Naive thymus-derived CD4-positive, alpha-beta T cell (primary cell): ENCODE results near the gene SNX19. TPM values are rescaled to one million over a fixed set of nuclear protein-coding genes. Genes with fewer than 3 reads are reported as not detected.

Source experiments
- ATAC-seq: fragments of 150-1000 bp; cut with Tn5 transposase; 2 replicates; pipeline ENCODE4 v1.10.0; 2021; ENCODE audit warnings: mild to moderate bottlenecking, moderate library complexity
- CTCF ChIA-PET: fragments of 350-600 bp; sonication (Branson Sonifier 250); formaldehyde crosslinking; loops from one replicate; lab custom pipeline; 2021; ENCODE audit warnings: antibody characterized with exemption; lab: Charles Lee
- POLR2A ChIA-PET: fragments of 350-600 bp; sonication (Branson Sonifier 250); formaldehyde crosslinking; loops from one replicate; lab custom pipeline; 2021; ENCODE audit warnings: antibody characterized with exemption, inconsistent platforms; lab: Charles Lee
- DNase-seq, 9 donors: peaks; one replicate each; pipeline versions ENCODE4 v3.0.0 to v3.0.0-alpha.2; 2020 to 2022; ENCODE audit warnings: mixed read lengths in 1 of 9
- H3K27ac ChIP-seq: one replicate; pipeline ENCODE4 v1.7.0; 2013; ENCODE audit warnings: mild to moderate bottlenecking, low read depth, low read length, moderate library complexity
- H3K27me3 ChIP-seq, 2 donors: one replicate each; pipeline ENCODE4 v1.7.0; 2013; ENCODE audit warnings: low read length in 2 of 2, mild to moderate bottlenecking in 2 of 2, moderate library complexity in 2 of 2; ENCODE audit not compliant: control insufficient read depth in 2 of 2, insufficient read depth in 2 of 2
- H3K36me3 ChIP-seq, 3 experiments: 1 replicate in 2 of 3; 2 replicates in 1 of 3; pipeline ENCODE4 v1.7.0; 2013; ENCODE audit warnings: low read length in 3 of 3, mild to moderate bottlenecking in 3 of 3, moderate library complexity in 1 of 3; ENCODE audit not compliant: insufficient read depth in 3 of 3, control insufficient read depth in 2 of 3
- H3K4me1 ChIP-seq, 2 donors: one replicate each; pipeline ENCODE4 v1.7.0; 2013; ENCODE audit warnings: low read length in 2 of 2, mild to moderate bottlenecking in 2 of 2, moderate library complexity in 1 of 2; ENCODE audit not compliant: control insufficient read depth in 2 of 2, insufficient read depth in 2 of 2
- H3K4me3 ChIP-seq: 2 replicates; pipeline ENCODE4 v1.7.0; 2013; ENCODE audit warnings: mild to moderate bottlenecking, low read length
- H3K9me3 ChIP-seq, 3 experiments: 1 replicate in 2 of 3; 2 replicates in 1 of 3; pipeline ENCODE4 v1.7.0; 2013; ENCODE audit warnings: low read length in 3 of 3; ENCODE audit not compliant: control insufficient read depth in 2 of 3
- H3K27ac Mint-ChIP-seq, 9 donors: one replicate each; pipeline ENCODE4 v1.8.0; 2020 to 2022; ENCODE audit warnings: mixed read lengths in 9 of 9, mild to moderate bottlenecking in 8 of 9, moderate library complexity in 5 of 9, inconsistent platforms in 2 of 9
- H3K27me3 Mint-ChIP-seq, 5 donors: one replicate each; pipeline ENCODE4 v1.8.0; 2021 to 2022; ENCODE audit warnings: mixed read lengths in 5 of 5, mild to moderate bottlenecking in 1 of 5
- H3K36me3 Mint-ChIP-seq, 5 donors: one replicate each; pipeline ENCODE4 v1.8.0; 2020 to 2022; ENCODE audit warnings: mixed read lengths in 5 of 5, mild to moderate bottlenecking in 3 of 5, inconsistent platforms in 1 of 5
- H3K4me1 Mint-ChIP-seq, 7 donors: one replicate each; pipeline ENCODE4 v1.8.0; 2020 to 2022; ENCODE audit warnings: mixed read lengths in 7 of 7, mild to moderate bottlenecking in 3 of 7, inconsistent platforms in 1 of 7
- H3K4me3 Mint-ChIP-seq, 10 donors: one replicate each; pipeline ENCODE4 v1.8.0; 2020 to 2022; ENCODE audit warnings: mild to moderate bottlenecking in 10 of 10, mixed read lengths in 10 of 10, moderate library complexity in 6 of 10, inconsistent platforms in 2 of 10
- H3K9me3 Mint-ChIP-seq, 11 donors: one replicate each; pipeline ENCODE4 v1.8.0; 2020 to 2022; ENCODE audit warnings: mixed read lengths in 11 of 11, mild to moderate bottlenecking in 4 of 11, inconsistent platforms in 1 of 11, moderate library complexity in 1 of 11
- intact Hi-C, 2 donors: fragments of 100-400 bp; cut with micrococcal nuclease; formaldehyde crosslinking; loops; one replicate each; pipeline ENCODE4 v1.15.1; 2023
- polyA plus RNA-seq, 2 donors: library from polyadenylated mRNA; unstranded; fragments of 300-500 nt; fragmentation: Illumina TruSeq; gene quantifications; one replicate each; pipeline ENCODE4 v1.2.3, GENCODE V29; 2021
- total RNA-seq, 6 experiments: library from RNA in 5 of 6; stranded (reverse) in 5 of 6; gene quantifications; 1 replicate in 5 of 6; 2 replicates in 1 of 6; pipeline ENCODE4 v1.2.3 and lab custom pipeline; 2021 to 2026

The SNX19 gene
- total and polyA plus RNA-seq, 7 experiments from 2014 or later: 24.8 to 101 (median 56.6) TPM

GRCh38 chr11:130876931-130877915 is 39.1 kb downstream of the SNX19 start:
- ChIA-PET CTCF (no interaction called here), POLR2A (no interaction called here)
- Mint-ChIP-seq H3K27me3 (no peaks in the 10 kb centered on the region), H3K36me3 (peaks cover 12 to 61% (median 27%) of the 10 kb centered on the region in 5 donors), H3K4me1 (peaks cover 0 to 4% (median 0%) of the 10 kb centered on the region in 7 donors), H3K27ac (peak overlapping the region in 1 of 9 donors; percentile 41), H3K4me3 (no peak overlapping the region), H3K9me3 (no peaks in the 10 kb centered on the region)
- ATAC-seq: no peak
- H3K27ac ChIP-seq: no peak overlapping the region
- intact Hi-C loops: no loop called here
- no peak for DNase-seq
- H3K9me3 ChIP-seq: no peaks in the 10 kb centered on the region
- H3K36me3 ChIP-seq: peaks cover 20 to 91% (median 34%) of the 10 kb centered on the region in 3 experiments
- H3K27me3 ChIP-seq: no peaks in the 10 kb centered on the region
- no peak overlapping the region for H3K4me3 ChIP-seq
- H3K4me1 ChIP-seq: no peaks in the 10 kb centered on the region

DNA sequence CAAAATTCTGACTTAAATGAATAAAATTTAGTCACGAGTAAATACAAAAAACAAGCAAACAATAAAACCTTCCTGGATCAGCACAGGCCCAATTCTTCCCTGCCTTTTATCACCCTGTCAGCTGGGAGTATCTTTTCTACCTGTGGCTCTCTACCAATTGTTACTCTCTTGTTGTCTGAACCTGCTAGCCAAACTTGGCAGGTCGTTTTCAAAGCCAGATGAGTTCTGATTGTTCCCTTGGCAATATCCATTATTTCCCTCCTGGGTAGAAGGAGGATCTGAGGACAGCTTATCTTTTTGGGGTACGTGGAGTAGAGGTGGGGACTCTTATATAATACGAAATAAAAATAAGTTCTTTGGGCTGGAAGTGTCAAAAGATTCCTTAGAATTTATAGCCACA is 40.2 kb downstream of the SNX19 start:
- H3K4me3 ChIP-seq: no peak overlapping the region
- peak overlapping the region in 1 of 9 donors; percentile 75 for H3K27ac Mint-ChIP-seq
- ATAC-seq (no peak), DNase-seq (no peak)
- H3K9me3 Mint-ChIP-seq: no peaks in the 10 kb centered on the region
- peaks cover 0 to 1% (median 0%) of the 10 kb centered on the region in 7 donors for H3K4me1 Mint-ChIP-seq
- H3K27me3 Mint-ChIP-seq: no peaks in the 10 kb centered on the region
- H3K4me3 Mint-ChIP-seq: no peak overlapping the region
- no peaks in the 10 kb centered on the region for H3K27me3 ChIP-seq
- no peak overlapping the region for H3K27ac ChIP-seq
- no peaks in the 10 kb centered on the region for H3K9me3 ChIP-seq
- H3K36me3 ChIP-seq: peaks cover 16 to 92% (median 34%) of the 10 kb centered on the region in 3 experiments
- intact Hi-C loops: no loop called here
- H3K4me1 ChIP-seq: no peaks in the 10 kb centered on the region
- H3K36me3 Mint-ChIP-seq: peaks cover 15 to 50% (median 19%) of the 10 kb centered on the region in 5 donors
- CTCF ChIA-PET: no interaction called here
- POLR2A ChIA-PET: interaction anchor here (0.7 kb wide), 1 partner anchor 21 kb away, joined by 3 read pairs; no protein-coding TSS in a partner anchor

DNA sequence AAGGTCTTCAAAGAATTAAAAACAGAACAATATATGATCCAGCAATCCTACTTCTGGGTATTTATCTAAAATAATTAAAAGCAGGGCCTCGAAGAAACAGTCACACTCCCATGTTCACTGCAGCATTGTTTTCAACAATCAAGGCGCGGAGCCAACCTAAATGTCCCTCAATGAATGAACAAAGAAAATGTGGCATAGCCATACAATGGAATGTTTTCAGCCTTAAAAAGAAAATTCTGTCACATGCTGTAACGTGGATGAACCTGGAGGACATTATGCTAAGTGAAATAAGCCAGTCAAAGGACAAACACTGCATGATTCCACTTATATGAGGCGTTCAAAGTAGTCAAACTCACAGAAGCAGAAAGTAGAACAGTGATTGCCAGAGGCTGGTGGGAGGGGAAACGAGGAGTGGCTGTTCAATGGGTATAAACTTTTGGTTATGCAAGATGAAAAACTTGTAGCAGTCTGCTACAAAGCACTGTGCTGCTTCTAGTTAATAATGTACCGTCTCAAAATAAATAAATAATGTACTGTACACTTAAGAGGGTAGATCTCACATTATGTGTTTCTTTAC is 41.2 kb downstream of the SNX19 start:
- CTCF ChIA-PET: no interaction called here
- H3K27me3 ChIP-seq: no peaks in the 10 kb centered on the region
- H3K36me3 ChIP-seq: peaks cover 12 to 89% (median 31%) of the 10 kb centered on the region in 3 experiments
- ATAC-seq: no peak
- intact Hi-C loops: no loop called here
- H3K4me1 Mint-ChIP-seq: peaks cover 0 to 1% (median 0%) of the 10 kb centered on the region in 7 donors
- H3K36me3 Mint-ChIP-seq: peaks cover 13 to 47% (median 19%) of the 10 kb centered on the region in 5 donors
- H3K4me1 ChIP-seq: no peaks in the 10 kb centered on the region
- no peaks in the 10 kb centered on the region for H3K9me3 Mint-ChIP-seq
- peak overlapping the region in 3 of 9 donors; percentile 3 to 33 (median 13) for H3K27ac Mint-ChIP-seq
- H3K4me3 ChIP-seq: no peak overlapping the region
- no peak overlapping the region for H3K4me3 Mint-ChIP-seq
- POLR2A ChIA-PET: interaction anchor here (0.7 kb wide), 1 partner anchor 20 kb away, joined by 3 read pairs; no protein-coding TSS in a partner anchor
- no peak for DNase-seq
- no peaks in the 10 kb centered on the region for H3K9me3 ChIP-seq
- H3K27ac ChIP-seq: no peak overlapping the region
- no peaks in the 10 kb centered on the region for H3K27me3 Mint-ChIP-seq

- Histone ChIP-seq H3K9me3 (no peaks in the 10 kb centered on the region), H3K4me1 (no peaks in the 10 kb centered on the region), H3K36me3 (peaks cover 12 to 84% (median 28%) of the 10 kb centered on the region in 3 experiments), H3K27me3 (no peaks in the 10 kb centered on the region), H3K4me3 (no peak overlapping the region), H3K27ac (no peak overlapping the region)
- Mint-ChIP-seq H3K27ac (peak overlapping the region in 2 of 9 donors; percentile 23 to 73), H3K4me3 (no peak overlapping the region), H3K4me1 (peaks cover 0 to 1% (median 0%) of the 10 kb centered on the region in 7 donors), H3K27me3 (no peaks in the 10 kb centered on the region), H3K9me3 (no peaks in the 10 kb centered on the region), H3K36me3 (peaks cover 13 to 46% (median 19%) of the 10 kb centered on the region in 5 donors)
- POLR2A ChIA-PET: no interaction called here
- no peak for ATAC-seq
- intact Hi-C loops: no loop called here
- DNase-seq: no peak
- CTCF ChIA-PET: no interaction called here
These were observed 41.9 kb downstream of the SNX19 start for GRCh38 chr11:130874396-130874795.

- Histone ChIP-seq H3K27ac (no peak overlapping the region), H3K36me3 (peaks cover 12 to 78% (median 21%) of the 10 kb centered on the region in 3 experiments), H3K4me1 (no peaks in the 10 kb centered on the region), H3K27me3 (no peaks in the 10 kb centered on the region), H3K4me3 (no peak overlapping the region), H3K9me3 (no peaks in the 10 kb centered on the region)
- Mint-ChIP-seq H3K4me3 (no peak overlapping the region), H3K4me1 (peaks cover 0 to 1% (median 0%) of the 10 kb centered on the region in 7 donors), H3K27me3 (no peaks in the 10 kb centered on the region), H3K36me3 (peaks cover 13 to 40% (median 15%) of the 10 kb centered on the region in 5 donors), H3K27ac (peak overlapping the region in 2 of 9 donors; percentile 4 to 23), H3K9me3 (no peaks in the 10 kb centered on the region)
- ChIA-PET CTCF (no interaction called here), POLR2A (no interaction called here)
- intact Hi-C loops: no loop called here
- ATAC-seq (no peak), DNase-seq (no peak)
These were observed 42.5 kb downstream of the SNX19 start for GRCh38 chr11:130873761-130874160.

- Histone ChIP-seq H3K27ac (no peak overlapping the region), H3K9me3 (no peaks in the 10 kb centered on the region), H3K36me3 (peaks cover 7 to 70% (median 14%) of the 10 kb centered on the region in 3 experiments), H3K27me3 (no peaks in the 10 kb centered on the region), H3K4me3 (no peak overlapping the region), H3K4me1 (no peaks in the 10 kb centered on the region)
- Mint-ChIP-seq H3K36me3 (peaks cover 13 to 33% (median 14%) of the 10 kb centered on the region in 5 donors), H3K27ac (peak overlapping the region in 3 of 9 donors; percentile 9 to 51 (median 41)), H3K4me3 (no peak overlapping the region), H3K9me3 (no peaks in the 10 kb centered on the region), H3K27me3 (no peaks in the 10 kb centered on the region), H3K4me1 (peaks cover 0 to 1% (median 0%) of the 10 kb centered on the region in 7 donors)
- DNase-seq: no peak
- intact Hi-C loops: no loop called here
- POLR2A ChIA-PET: no interaction called here
- CTCF ChIA-PET: no interaction called here
- ATAC-seq: no peak
These were observed 43.3 kb downstream of the SNX19 start for GRCh38 chr11:130872981-130873380.
